Cerebellar nuclear complex (tissue), 1 donor: ENCODE data around the gene TM6SF1.
"Not testable (repeated sequence)": the region's sequence is repeated elsewhere in the genome, so short reads cannot be mapped to it uniquely, and the experiment has no call there.

Experiments
- DNase-seq, 2 experiments: peaks; one replicate each; lab custom pipeline; 2025; lab: John Stamatoyannopoulos, UW

The TM6SF1 gene

DNA sequence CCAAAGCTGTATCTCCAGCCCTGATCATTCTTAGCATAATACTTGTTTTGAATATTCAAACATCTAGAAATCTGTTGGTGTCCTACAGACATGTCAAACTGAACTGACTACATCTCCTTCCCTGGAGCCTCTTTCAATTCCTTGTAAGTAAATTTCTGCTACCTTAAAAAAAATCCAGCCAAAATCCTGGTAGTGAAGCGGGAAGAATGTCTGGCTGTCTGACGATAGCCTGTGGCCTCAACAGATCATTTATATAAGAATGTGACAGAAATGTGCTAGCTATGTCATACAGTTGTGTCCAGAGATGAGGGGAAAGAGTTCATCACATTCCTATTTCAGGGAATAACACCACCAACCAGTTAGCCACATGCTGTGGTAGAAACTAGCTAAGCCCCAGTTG lies 18.6 kb upstream of the TM6SF1 start:
- no peak for DNase-seq

DNA sequence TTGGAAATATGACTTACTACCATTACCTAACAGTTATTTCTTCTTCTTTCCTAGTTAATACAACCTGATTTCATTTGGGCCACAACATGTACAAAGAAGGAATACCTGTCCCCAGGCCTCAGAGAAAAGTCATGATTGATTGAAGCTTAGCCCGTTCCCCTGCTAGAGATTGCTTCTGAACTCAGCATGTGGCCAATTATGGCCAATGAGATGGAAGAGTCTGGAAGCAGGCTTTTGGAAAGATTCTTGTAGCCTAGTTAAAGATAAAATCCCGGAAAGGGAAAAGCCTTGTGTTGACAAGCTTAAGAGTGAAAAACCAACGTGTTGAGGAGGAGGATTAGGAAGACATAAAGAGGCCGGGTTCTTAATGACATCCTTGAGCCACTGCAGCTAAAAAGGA lies 17.0 kb upstream of the TM6SF1 start:
- DNase-seq = no peak

GRCh38 chr15:83091965-83092308 lies 15.5 kb upstream of the TM6SF1 start:
- DNase-seq = not testable (repeated sequence)

GRCh38 chr15:83092309-83092976 lies 15.0 kb upstream of the TM6SF1 start:
- no peak for DNase-seq

- no peak for DNase-seq
Observed at GRCh38 chr15:83094583-83094982, 12.9 kb upstream of the TM6SF1 start.

- no peak for DNase-seq
Observed at GRCh38 chr15:83098079-83098478, 9.4 kb upstream of the TM6SF1 start.

DNA sequence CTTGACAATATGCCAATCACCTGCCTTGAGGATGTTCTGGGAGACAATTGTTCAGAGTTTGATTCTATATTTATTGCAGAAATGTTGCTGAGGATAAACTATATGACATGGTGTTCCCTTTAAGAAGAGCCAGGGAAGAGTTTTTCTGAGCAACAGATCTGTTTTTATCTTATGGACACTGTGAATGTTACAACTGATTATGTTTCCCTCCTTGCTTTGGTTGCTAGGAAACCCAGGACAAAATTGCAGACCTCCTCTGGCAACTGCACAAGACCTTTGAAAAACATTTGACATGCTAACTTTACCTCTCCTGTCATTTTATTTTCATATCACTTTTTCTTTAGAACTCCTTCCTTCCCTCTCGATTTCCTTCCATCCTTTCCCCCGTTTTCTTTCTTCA lies 8.2 kb upstream of the TM6SF1 start:
- DNase-seq = no peak

- DNase-seq = no peak
Observed at GRCh38 chr15:83100097-83100646, 7.3 kb upstream of the TM6SF1 start.

GRCh38 chr15:83102346-83102745 lies 5.1 kb upstream of the TM6SF1 start:
- no peak for DNase-seq

DNA sequence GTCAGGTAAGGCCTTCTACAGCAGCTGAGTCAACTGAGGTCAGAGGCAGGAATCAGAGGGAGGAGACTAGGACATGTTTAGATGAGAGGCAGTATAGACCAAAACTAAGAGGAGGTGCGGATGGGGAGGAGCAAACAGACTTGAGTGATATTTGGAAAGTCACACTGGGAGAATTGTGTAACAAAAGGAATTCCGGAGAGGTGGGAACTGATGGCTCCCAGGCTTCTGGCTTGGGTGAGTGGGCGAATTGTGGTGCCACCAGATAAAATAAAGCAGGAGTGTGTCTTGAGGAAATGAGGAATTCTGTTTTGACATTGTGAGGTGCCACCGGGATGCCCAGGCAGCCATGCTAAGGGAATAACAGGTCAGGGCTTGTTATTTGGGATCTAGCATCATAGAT lies 3.3 kb upstream of the TM6SF1 start:
- DNase-seq = no peak

DNA sequence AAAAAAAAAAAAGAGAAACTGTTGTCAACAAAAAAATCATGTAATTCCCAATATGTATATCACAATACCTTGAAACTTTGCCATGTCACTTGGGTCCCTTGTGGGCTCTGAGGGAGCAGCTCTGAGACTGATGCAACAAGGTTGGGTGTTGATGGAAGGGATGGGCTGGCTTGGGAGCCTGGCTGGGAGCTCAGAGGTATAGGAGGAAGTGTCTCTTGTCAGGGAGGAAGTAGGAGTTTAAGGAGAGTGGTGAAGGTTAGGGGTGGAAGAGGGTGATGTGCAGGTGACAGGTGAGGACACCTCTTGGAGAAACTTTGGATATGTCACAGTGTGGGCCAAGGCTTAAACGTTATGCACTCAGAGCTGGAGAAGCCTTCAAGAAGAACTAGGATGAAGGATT lies 2.0 kb upstream of the TM6SF1 start:
- DNase-seq = no peak

- DNase-seq = no peak
Observed at GRCh38 chr15:83107841-83108181, 366 bp downstream of the TM6SF1 start.

GRCh38 chr15:83108266-83109219 lies 1.1 kb downstream of the TM6SF1 start:
- no peak for DNase-seq

- no peak for DNase-seq
Observed at GRCh38 chr15:83109532-83109931, 2.1 kb downstream of the TM6SF1 start.

DNA sequence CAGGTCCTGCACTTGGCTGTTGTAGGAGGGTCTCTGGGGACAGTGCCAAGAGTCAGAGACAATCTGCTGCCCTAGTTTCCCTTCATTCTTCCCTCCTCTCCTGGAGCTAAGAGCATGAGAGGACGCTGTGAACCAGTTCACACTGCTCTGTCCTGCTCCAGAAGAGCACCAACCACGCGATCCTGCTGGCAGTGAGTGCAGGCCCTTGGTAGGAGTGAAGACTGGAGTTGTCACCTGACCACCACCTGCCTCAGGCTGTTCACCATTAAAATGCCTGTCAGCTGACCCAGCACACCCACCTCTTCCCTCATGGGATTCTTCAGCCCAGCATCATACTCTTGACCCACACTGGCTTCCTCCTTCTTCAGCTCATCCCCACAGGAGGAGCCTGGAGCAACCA lies 2.9 kb downstream of the TM6SF1 start:
- no peak for DNase-seq

DNA sequence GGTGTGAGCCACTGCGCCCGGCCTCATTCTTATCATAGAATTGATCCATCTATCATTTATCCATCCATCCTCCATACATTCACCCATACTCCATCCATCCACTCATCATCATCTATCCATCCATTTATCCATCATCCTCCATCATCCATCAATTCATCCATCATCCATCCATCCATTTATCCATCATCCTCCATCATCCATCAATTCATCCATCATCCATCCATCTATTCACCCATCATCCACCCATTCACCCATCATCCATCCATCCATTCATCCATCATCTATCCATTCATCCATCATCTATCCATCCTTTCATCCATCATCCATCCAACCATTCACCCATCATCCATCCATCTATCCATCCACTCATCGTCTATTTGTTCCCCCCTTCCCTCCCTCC lies 3.7 kb downstream of the TM6SF1 start:
- DNase-seq = no peak

GRCh38 chr15:83112233-83112955 lies 4.9 kb downstream of the TM6SF1 start:
- no peak for DNase-seq

DNA sequence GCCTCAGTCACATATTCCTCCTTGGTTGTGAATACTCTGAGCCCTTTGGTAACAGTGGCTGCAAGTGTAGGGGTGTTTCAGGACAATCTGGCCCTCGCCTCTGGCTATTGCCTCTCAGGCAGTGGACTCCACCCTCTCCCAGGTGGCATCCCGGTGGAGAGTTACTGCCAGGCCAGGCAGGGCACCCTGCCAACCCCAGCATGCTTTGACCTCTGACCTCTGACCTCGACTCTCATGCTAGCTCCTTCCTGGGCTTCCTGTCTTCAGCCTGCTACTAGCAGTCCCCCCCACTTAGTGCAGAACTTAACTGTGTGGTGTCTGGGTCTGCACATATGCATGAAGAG lies 5.5 kb downstream of the TM6SF1 start:
- no peak for DNase-seq

GRCh38 chr15:83113881-83114674 lies 6.6 kb downstream of the TM6SF1 start:
- no peak for DNase-seq

DNA sequence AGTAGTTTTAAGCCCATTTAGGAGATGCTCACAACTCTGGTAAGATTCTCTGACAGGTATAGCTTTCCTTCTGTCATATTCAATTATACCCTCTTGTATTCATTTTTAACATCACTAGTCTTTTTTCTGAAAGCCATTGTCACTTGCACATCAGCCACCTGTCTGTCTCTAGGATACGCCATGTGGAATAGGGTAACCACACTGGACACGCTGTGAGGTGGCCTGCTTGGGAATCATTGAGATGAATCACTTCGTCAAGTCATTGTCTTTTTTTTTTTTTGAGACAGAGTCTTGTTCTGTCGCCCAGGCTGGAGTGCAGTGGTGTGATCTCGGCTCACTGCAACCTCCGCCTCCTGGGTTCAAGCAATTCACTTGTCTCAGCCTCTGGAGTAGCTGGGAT lies 7.4 kb downstream of the TM6SF1 start:
- DNase-seq = no peak

DNA sequence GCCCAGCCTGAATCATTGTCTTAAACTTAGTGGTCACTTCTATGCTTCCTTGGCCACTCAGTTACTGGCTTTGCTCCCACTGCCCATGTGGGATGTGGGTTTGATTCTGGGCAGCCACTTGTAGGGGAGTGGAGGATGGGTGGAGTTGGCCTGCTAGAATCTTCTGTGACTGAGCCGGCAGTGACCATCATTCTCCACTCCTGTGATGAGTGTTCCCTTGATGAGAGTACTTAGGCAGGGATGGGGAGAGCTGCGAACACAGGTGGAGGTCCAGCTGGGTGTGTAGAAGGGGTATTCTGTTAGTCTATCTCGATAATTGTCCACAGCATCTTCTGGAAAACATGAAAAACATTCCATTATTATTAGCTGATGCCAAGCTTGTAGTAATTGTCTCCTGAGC lies 8.0 kb downstream of the TM6SF1 start:
- DNase-seq = no peak
